ENCODE results near the gene ZNF683.
A peak's percentile ranks its signal among the peaks of the same experiment; 100 is the strongest.

Gene ZNF683

GRCh38 chr1:26373281-26373680, 731 bp upstream of the ZNF683 start:
- DNase-seq = no peak
- TF ChIP-seq POLR2A (IDR thresholded peaks at IDR 0.05; ENCODE audit: low read length) (no peak), GATA1 (IDR thresholded peaks at IDR 0.05; ENCODE audit: low read depth, low read length) (no peak)

- DNase-seq = no peak
- no peak for TF ChIP-seq POLR2A (IDR thresholded peaks at IDR 0.05; ENCODE audit: low read length)
- no peak for TF ChIP-seq GATA1 (IDR thresholded peaks at IDR 0.05; ENCODE audit: low read depth, low read length)
These were observed 511 bp downstream of the ZNF683 start for GRCh38 chr1:26372039-26372438.

GRCh38 chr1:26370591-26371382, 1.8 kb downstream of the ZNF683 start:
- DNase-seq = no peak
- TF ChIP-seq GATA1 (IDR thresholded peaks at IDR 0.05; ENCODE audit: low read depth, low read length) (no peak), POLR2A (IDR thresholded peaks at IDR 0.05; ENCODE audit: low read length) (no peak)

- TF ChIP-seq GATA1 (IDR thresholded peaks at IDR 0.05; ENCODE audit: low read depth, low read length) (no peak), POLR2A (IDR thresholded peaks at IDR 0.05; ENCODE audit: low read length) (no peak)
- DNase-seq = no peak
These were observed 4.1 kb downstream of the ZNF683 start for GRCh38 chr1:26368486-26368885.

- no peak for TF ChIP-seq POLR2A (IDR thresholded peaks at IDR 0.05; ENCODE audit: low read length)
- TF ChIP-seq GATA1 (IDR thresholded peaks at IDR 0.05; ENCODE audit: low read depth, low read length) = no peak
- no peak for DNase-seq
These were observed 4.5 kb downstream of the ZNF683 start for GRCh38 chr1:26368006-26368405.

- TF ChIP-seq GATA1 (IDR thresholded peaks at IDR 0.05; ENCODE audit: low read depth, low read length) = no peak
- no peak for TF ChIP-seq POLR2A (IDR thresholded peaks at IDR 0.05; ENCODE audit: low read length)
- DNase-seq = no peak
These were observed 5.1 kb downstream of the ZNF683 start for GRCh38 chr1:26367441-26367840.

GRCh38 chr1:26364956-26365355, 7.6 kb downstream of the ZNF683 start:
- TF ChIP-seq GATA1 (IDR thresholded peaks at IDR 0.05; ENCODE audit: low read depth, low read length) (no peak), POLR2A (IDR thresholded peaks at IDR 0.05; ENCODE audit: low read length) (no peak)
- DNase-seq = no peak

GRCh38 chr1:26363549-26364448, 8.8 kb downstream of the ZNF683 start:
- DNase-seq = peak; percentile 78 to 87
- TF ChIP-seq GATA1 (IDR thresholded peaks at IDR 0.05; ENCODE audit: low read depth, low read length) (no peak), POLR2A (IDR thresholded peaks at IDR 0.05; ENCODE audit: low read length) (no peak)

GRCh38 chr1:26362331-26362730, 10.2 kb downstream of the ZNF683 start:
- TF ChIP-seq POLR2A (IDR thresholded peaks at IDR 0.05; ENCODE audit: low read length) (no peak), GATA1 (IDR thresholded peaks at IDR 0.05; ENCODE audit: low read depth, low read length) (no peak)
- DNase-seq = no peak

- TF ChIP-seq POLR2A (IDR thresholded peaks at IDR 0.05; ENCODE audit: low read length) (no peak), GATA1 (IDR thresholded peaks at IDR 0.05; ENCODE audit: low read depth, low read length) (no peak)
- DNase-seq = no peak
These were observed 10.9 kb downstream of the ZNF683 start for GRCh38 chr1:26361605-26362122.

GRCh38 chr1:26360807-26361604, 11.5 kb downstream of the ZNF683 start:
- DNase-seq = no peak
- TF ChIP-seq GATA1 (IDR thresholded peaks at IDR 0.05; ENCODE audit: low read depth, low read length) = no peak
- TF ChIP-seq POLR2A (IDR thresholded peaks at IDR 0.05; ENCODE audit: low read length) = no peak

- TF ChIP-seq POLR2A (IDR thresholded peaks at IDR 0.05; ENCODE audit: low read length) (no peak), GATA1 (IDR thresholded peaks at IDR 0.05; ENCODE audit: low read depth, low read length) (no peak)
- DNase-seq = peak in 1 of 2 experiments; percentile 14
These were observed 12.4 kb downstream of the ZNF683 start for GRCh38 chr1:26359981-26360806.

Data from erythroblast (primary cell).